ENCODE measurements around the gene SLC22A23. TPM values are rescaled to one million over a fixed set of nuclear protein-coding genes. Genes with fewer than 3 reads are reported as not detected.

SLC22A23 gene
- total RNA-seq, 1 donor = 18.1 TPM

- peaks cover 2% of the 10 kb centered on the region for H3K9me3 ChIP-seq (ENCODE audit: low read depth, low read length)
- H3K4me1 ChIP-seq (ENCODE audit: insufficient read depth, low read length) = no peaks in the 10 kb centered on the region
- no peaks in the 10 kb centered on the region for H3K27me3 ChIP-seq (ENCODE audit: insufficient read depth, low read length)
- no peaks in the 10 kb centered on the region for H3K36me3 ChIP-seq (ENCODE audit: insufficient read depth, low read length)
- no peak overlapping the region for H2AFZ ChIP-seq (ENCODE audit: low read length)
- H3K27ac ChIP-seq (ENCODE audit: low read depth, low read length) = no peak overlapping the region
- H3K79me2 ChIP-seq (ENCODE audit: insufficient read depth, low read length) = no peaks in the 10 kb centered on the region
- DNase-seq (ENCODE audit: insufficient read length, low spot score, missing footprints) = no peak
- H3K4me2 ChIP-seq (ENCODE audit: insufficient read depth, low read length) = no peak overlapping the region
- H4K20me1 ChIP-seq (ENCODE audit: insufficient read depth, low read length) = no peaks in the 10 kb centered on the region
- H3K4me3 ChIP-seq (ENCODE audit: insufficient read depth, low read length) = no peak overlapping the region
- no peak for TF ChIP-seq CTCF (IDR thresholded peaks at IDR 0.05; ENCODE audit: extremely low read depth, low read depth, low read length)
These were observed 37.7 kb upstream of the SLC22A23 start for GRCh38 chr6:3494391-3495100.

GRCh38 chr6:3490625-3490980, 33.8 kb upstream of the SLC22A23 start:
- Histone ChIP-seq H3K4me1 (ENCODE audit: insufficient read depth, low read length) (peaks cover 6% of the 10 kb centered on the region), H3K4me3 (ENCODE audit: insufficient read depth, low read length) (no peak overlapping the region), H3K79me2 (ENCODE audit: insufficient read depth, low read length) (no peaks in the 10 kb centered on the region), H2AFZ (ENCODE audit: low read length) (no peak overlapping the region), H4K20me1 (ENCODE audit: insufficient read depth, low read length) (no peaks in the 10 kb centered on the region), H3K27me3 (ENCODE audit: insufficient read depth, low read length) (no peaks in the 10 kb centered on the region), H3K36me3 (ENCODE audit: insufficient read depth, low read length) (no peaks in the 10 kb centered on the region), H3K9me3 (ENCODE audit: low read depth, low read length) (peaks cover 2% of the 10 kb centered on the region), H3K27ac (ENCODE audit: low read depth, low read length) (no peak overlapping the region), H3K4me2 (ENCODE audit: insufficient read depth, low read length) (no peak overlapping the region)
- no peak for DNase-seq (ENCODE audit: insufficient read length, low spot score, missing footprints)
- TF ChIP-seq CTCF (IDR thresholded peaks at IDR 0.05; ENCODE audit: extremely low read depth, low read depth, low read length) = no peak

GRCh38 chr6:3489961-3490624, 33.2 kb upstream of the SLC22A23 start:
- H4K20me1 ChIP-seq (ENCODE audit: insufficient read depth, low read length) = no peaks in the 10 kb centered on the region
- no peak overlapping the region for H3K4me2 ChIP-seq (ENCODE audit: insufficient read depth, low read length)
- H3K36me3 ChIP-seq (ENCODE audit: insufficient read depth, low read length) = no peaks in the 10 kb centered on the region
- H3K4me1 ChIP-seq (ENCODE audit: insufficient read depth, low read length) = peaks cover 6% of the 10 kb centered on the region
- H3K27ac ChIP-seq (ENCODE audit: low read depth, low read length) = no peak overlapping the region
- H3K79me2 ChIP-seq (ENCODE audit: insufficient read depth, low read length) = no peaks in the 10 kb centered on the region
- no peak overlapping the region for H2AFZ ChIP-seq (ENCODE audit: low read length)
- TF ChIP-seq CTCF (IDR thresholded peaks at IDR 0.05; ENCODE audit: extremely low read depth, low read depth, low read length) = no peak
- H3K9me3 ChIP-seq (ENCODE audit: low read depth, low read length) = peaks cover 2% of the 10 kb centered on the region
- H3K4me3 ChIP-seq (ENCODE audit: insufficient read depth, low read length) = no peak overlapping the region
- DNase-seq (ENCODE audit: insufficient read length, low spot score, missing footprints) = no peak
- H3K27me3 ChIP-seq (ENCODE audit: insufficient read depth, low read length) = no peaks in the 10 kb centered on the region

- DNase-seq (ENCODE audit: insufficient read length, low spot score, missing footprints) = no peak
- H3K27me3 ChIP-seq (ENCODE audit: insufficient read depth, low read length) = no peaks in the 10 kb centered on the region
- no peak overlapping the region for H3K4me3 ChIP-seq (ENCODE audit: insufficient read depth, low read length)
- H3K4me1 ChIP-seq (ENCODE audit: insufficient read depth, low read length) = peaks cover 6% of the 10 kb centered on the region
- no peak overlapping the region for H2AFZ ChIP-seq (ENCODE audit: low read length)
- H4K20me1 ChIP-seq (ENCODE audit: insufficient read depth, low read length) = no peaks in the 10 kb centered on the region
- no peak overlapping the region for H3K4me2 ChIP-seq (ENCODE audit: insufficient read depth, low read length)
- no peaks in the 10 kb centered on the region for H3K9me3 ChIP-seq (ENCODE audit: low read depth, low read length)
- H3K27ac ChIP-seq (ENCODE audit: low read depth, low read length) = no peak overlapping the region
- no peaks in the 10 kb centered on the region for H3K79me2 ChIP-seq (ENCODE audit: insufficient read depth, low read length)
- no peaks in the 10 kb centered on the region for H3K36me3 ChIP-seq (ENCODE audit: insufficient read depth, low read length)
- TF ChIP-seq CTCF (IDR thresholded peaks at IDR 0.05; ENCODE audit: extremely low read depth, low read depth, low read length) = no peak
These were observed 32.3 kb upstream of the SLC22A23 start for GRCh38 chr6:3489027-3489757.

Data from osteoblast (primary cell).